AG09309 (cell line): ENCODE results near the gene LCE6A.

ENCODE experiments used
- DNase-seq: peaks from one replicate; pipeline ENCODE4 v3.0.0-alpha.2; 2010; ENCODE audit warnings: low read depth
- H3K4me3 ChIP-seq: 2 replicates; pipeline ENCODE4 v1.5.1; 2011; ENCODE audit warnings: mild to moderate bottlenecking, low read depth, low read length, moderate library complexity; ENCODE audit not compliant: control insufficient read depth
- TF ChIP-seq, protein P1 (sequence below): IDR thresholded peaks from 2 replicates; pipeline ENCODE4 v1.5.1; 2011; ENCODE audit warnings: mild to moderate bottlenecking, low read depth, low read length, inconsistent platforms; ENCODE audit not compliant: insufficient read depth, control insufficient read depth; ENCODE audit errors: missing control alignments

LCE6A gene

GRCh38 chr1:152859696-152860095, 17.0 kb downstream of the LCE6A start, which contains the start of gene LCE7A:
TSS of gene LCE7A (plus strand) at chr1:152859996. CDS start at chr1:152860698, 702 bp downstream.
- no peak within 1 kb of the TSS for H3K4me3 ChIP-seq
- no peak for DNase-seq
- TF ChIP-seq, protein P1, sequence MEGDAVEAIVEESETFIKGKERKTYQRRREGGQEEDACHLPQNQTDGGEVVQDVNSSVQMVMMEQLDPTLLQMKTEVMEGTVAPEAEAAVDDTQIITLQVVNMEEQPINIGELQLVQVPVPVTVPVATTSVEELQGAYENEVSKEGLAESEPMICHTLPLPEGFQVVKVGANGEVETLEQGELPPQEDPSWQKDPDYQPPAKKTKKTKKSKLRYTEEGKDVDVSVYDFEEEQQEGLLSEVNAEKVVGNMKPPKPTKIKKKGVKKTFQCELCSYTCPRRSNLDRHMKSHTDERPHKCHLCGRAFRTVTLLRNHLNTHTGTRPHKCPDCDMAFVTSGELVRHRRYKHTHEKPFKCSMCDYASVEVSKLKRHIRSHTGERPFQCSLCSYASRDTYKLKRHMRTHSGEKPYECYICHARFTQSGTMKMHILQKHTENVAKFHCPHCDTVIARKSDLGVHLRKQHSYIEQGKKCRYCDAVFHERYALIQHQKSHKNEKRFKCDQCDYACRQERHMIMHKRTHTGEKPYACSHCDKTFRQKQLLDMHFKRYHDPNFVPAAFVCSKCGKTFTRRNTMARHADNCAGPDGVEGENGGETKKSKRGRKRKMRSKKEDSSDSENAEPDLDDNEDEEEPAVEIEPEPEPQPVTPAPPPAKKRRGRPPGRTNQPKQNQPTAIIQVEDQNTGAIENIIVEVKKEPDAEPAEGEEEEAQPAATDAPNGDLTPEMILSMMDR = no peak

GRCh38 chr1:152860129-152860528, 17.5 kb downstream of the LCE6A start:
- no peak overlapping the region for H3K4me3 ChIP-seq
- DNase-seq = no peak
- TF ChIP-seq, protein P1 = no peak

GRCh38 chr1:152861374-152861773, 18.7 kb downstream of the LCE6A start:
- TF ChIP-seq, protein P1 = no peak
- no peak overlapping the region for H3K4me3 ChIP-seq
- DNase-seq = no peak

DNA sequence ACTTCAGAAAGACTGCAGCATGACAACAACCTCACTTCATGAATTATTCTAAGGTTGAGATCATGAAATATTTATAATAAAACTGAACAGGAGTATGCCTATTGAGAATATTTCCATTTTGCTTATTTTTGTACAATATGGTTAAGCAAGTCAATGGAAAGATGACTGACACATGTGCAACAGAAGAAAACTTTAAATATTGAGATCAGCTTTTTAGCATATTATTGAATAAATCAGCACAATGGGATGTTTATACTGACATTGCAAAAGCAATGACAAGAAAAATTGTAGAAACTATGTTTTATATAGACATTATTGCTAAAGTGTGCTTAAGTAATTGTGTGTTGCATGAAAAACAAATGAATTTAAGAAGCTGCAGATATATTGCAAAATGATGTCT, 21.8 kb downstream of the LCE6A start:
- H3K4me3 ChIP-seq = no peak overlapping the region
- no peak for DNase-seq
- TF ChIP-seq, protein P1 = no peak

DNA sequence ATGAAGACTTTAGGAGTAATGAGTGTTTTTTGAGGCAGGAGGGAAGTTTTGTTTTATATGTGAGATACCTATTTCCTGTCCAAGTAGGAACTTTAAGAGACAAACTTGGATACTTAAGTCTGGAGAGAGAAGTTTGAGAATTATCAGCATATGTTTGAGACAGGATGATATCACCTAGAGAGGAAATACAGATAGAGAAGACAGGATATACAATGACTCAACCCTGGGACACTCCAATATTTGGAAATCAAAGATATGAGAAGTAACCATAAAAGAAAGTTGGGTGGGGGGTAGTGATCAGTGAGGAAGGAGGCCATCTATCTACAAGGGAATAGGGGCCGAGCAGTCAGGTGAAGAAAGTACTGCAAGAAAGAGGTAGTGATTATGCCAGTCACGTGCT, 23.7 kb downstream of the LCE6A start:
- no peak overlapping the region for H3K4me3 ChIP-seq
- DNase-seq = no peak
- TF ChIP-seq, protein P1 = no peak

DNA sequence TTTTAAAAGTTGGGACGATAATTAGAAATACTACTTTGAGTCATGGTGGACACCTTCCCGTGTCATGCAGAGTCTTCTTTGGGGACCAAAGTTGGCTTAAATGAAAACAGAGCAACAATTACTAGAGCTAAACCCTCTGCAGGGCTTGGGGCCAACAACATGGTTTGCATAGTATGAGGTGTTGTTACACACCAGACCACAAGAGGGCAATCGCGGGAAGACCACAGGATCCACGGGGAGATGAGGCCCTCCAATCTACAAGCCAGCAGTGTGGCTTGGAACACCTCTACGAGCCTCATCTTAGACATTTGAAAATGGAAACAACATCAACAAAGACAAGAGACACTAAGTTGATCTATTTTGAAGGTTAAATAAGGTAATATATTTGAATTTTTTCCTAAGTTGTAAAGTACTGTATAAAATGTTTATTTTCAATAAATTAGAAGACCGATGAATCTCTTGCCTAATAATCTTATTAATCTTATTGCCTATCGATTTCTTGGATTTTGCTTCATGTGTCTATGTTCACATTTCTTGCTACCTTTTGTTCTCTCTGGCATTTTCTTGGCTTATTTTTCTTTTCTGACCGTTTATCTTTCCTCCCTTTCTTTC, 27.3 kb downstream of the LCE6A start:
- H3K4me3 ChIP-seq = no peak overlapping the region
- TF ChIP-seq, protein P1 = peak; percentile 78
- DNase-seq = peak; percentile 17
